DMS153 treated with DMSO at 0.1 percent for 48 hours (cell line): ENCODE data around the gene AWAT2.

ENCODE experiments used
- DNase-seq: peaks from one replicate; lab custom pipeline; 2025; ENCODE audit not compliant: unreplicated experiment; lab: John Stamatoyannopoulos, UW

The AWAT2 gene

DNA sequence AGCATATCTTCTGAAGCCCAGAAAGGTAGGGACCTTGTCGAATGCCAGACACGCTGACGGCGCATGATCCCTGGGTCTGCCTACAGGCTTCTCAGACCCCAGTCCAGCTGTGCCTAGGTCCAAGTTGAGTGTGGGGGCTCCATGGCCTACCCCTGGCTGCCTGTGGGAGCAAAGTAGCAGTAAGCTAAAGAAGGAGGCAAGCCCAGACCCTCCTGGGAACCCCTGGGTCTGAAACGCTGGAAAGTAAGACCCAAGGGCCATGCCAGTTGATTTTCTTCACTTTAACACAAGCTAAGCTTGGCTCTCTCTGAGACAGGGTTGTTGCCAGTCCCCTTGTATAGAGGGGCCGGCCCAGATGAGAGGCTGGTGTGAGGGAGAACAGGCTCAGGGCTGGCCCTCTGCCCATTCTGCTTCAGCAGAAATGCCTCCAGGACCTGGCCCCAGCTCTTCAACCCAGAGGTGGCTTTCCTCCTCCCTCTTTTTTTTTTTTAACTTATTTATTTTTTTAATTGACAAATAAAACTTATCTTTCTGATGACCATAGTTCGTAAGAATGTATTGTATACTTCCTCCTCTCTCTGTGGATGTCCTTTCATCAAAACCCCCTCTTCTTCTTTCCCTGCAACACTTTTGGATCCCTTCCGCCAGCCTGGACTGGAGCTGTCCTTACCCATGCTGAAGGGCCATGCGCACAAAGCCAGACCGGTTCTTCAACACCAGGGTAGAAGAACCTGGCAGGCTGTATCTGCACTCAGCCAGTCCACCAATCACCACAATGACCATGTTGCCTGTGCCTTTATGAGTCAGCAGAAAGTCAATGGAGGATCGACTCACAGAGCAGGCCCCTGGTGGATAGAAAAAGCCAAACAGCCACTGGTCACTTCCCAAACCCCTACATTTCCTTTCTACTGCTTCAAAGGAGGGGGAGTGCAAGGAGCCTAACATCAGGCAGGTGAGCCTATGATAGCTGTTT, 7.1 kb downstream of the AWAT2 start:
- DNase-seq: no peak

DNA sequence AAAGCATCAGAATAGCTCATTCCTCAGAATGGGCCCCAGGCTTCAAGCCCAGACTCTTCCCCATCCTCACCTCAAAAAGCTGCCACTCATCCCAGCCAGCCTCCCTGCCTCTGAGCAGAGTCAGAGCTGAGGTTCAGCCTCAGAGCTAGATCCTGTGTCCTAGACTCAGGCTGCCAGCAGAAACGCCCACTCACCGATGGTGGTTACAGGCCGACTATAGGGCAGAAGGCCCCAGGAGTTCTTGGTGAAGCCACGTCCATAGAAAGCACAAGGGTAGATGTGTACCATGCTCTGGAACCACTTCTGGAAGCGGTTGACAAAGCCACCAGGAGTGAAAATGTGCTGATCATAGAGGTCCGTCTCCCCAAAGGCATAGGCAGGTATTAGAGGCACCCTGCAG, 7.7 kb downstream of the AWAT2 start:
- DNase-seq: no peak

DNA sequence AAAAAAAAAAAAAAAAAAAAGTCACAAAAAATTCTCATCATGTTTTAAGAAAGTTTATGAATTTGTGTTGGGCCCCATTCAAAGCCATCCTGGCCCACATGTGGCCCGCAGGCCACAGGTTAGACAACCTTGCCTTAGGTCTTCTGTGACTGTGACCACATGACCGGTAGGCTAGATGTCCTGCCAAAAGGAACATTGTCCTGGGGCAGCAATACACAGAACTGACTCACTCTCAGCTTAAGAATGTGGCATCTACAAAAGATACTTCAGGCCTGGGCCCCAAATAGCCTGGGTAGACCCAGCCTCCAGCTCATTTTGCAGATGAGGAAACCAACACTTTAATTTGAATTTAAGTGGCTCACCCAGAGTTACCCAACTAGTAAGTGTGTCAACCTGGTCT, 10.0 kb downstream of the AWAT2 start:
- no peak for DNase-seq

DNA sequence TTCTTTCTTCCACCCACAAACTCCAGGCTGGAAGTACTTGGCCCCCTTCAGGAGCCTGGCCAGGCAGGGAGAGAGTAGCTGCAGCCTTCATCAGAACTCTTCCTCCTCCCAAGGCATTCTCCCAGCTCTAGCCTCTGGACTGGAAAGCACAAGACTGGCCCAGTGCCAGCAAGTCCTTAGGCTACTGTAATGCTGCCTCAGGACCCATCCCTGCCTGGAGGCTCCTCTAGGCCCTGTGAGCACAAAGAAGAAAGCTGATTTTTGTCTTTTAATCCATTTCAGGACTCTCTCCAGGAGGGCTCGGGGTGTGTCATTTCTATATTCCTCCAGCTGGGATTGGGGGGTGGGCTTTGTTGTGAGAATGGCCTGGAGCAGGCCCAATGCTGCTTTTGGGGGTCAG, 10.8 kb downstream of the AWAT2 start:
- DNase-seq: no peak

DNA sequence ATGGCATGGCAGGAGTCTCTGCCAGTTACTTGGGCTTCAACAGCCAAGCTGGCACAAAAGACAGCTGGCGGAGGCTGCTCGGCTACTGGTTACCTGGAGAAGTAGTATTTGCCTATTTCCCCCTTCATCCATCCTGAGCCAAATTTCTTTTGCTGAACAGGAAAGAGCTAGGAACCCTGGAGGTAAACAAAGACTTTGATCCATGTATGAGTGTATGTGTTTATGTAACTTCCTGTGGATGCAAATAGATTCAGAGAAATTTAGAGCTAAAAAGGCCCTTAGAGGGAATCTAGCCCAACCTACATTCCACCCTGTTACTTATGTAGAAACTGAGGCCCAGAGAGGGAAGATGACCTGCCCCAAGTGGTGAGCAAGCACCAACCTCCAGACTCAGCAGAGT, 11.2 kb downstream of the AWAT2 start:
- no peak for DNase-seq

DNA sequence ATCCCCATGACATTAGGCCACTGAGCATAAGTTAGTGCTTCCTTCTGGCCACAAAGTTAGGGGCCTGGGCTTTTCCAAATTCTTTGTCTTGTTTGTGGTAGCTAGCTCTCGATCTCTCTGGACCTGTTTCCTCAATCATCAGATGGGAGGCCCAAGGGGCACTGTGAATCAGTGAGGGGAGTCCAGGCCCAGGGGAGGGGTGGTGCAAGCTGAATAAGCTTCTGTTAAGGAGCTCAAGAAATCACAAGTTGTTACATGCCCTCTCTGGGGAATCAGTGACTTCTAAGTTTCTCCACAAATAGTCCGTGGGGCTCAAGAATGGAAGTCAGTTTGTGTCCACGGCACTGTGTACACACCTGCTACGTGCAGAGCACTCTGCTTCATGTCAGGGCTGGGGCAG, 15.1 kb downstream of the AWAT2 start:
- no peak for DNase-seq

DNA sequence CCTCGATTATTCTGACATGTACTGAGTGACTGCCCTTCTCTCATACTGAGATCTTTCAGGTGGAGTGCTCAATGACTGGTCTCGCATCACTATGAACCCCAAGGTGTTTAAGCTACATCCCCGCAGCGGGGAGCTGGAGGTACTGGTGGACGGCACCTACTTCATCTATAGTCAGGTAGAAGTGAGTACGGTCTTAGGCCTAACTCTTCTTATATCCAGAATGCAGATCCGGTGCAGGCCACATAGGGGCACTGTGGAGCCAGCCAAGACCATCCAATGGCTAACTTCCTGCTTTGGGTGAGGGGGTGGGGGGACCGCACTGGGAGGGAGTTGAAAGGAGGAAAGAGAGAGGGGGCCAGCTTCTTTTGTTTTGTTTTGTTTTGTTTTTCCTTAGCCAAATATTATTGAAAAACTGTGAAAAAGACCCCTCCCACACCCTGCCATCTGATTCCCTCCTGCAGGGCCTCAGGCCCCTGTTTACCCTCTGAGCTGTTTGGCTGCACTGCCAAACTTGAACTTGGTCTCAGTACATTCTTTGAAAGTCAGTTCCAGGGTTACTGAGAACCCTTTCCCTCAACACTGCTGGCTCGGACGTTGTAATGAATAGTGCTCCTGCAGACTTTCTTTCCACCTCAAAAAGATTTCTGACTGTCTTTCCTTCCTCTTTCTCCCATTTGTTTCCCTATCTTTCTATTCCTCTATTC, 16.2 kb downstream of the AWAT2 start:
- no peak for DNase-seq

DNA sequence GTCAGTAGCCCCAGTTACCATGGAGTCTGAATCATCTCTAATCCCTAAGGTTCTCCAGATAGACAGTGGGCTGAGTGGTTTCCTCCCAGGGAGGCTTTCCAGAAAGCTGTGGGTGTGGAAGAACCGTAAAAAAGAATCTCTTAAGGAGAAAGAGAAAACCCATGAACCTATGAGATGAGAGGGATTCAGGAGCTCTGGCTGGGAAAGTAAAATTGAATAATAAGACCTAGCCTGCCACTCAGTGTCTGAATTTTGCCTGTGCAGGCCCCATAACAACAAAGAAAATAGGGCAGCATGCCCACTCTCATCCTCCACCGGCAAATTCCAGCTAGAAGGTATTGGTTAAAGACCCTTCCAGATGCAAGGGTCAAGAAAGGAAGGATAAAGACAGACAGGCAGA, 16.9 kb downstream of the AWAT2 start:
- DNase-seq: no peak

DNA sequence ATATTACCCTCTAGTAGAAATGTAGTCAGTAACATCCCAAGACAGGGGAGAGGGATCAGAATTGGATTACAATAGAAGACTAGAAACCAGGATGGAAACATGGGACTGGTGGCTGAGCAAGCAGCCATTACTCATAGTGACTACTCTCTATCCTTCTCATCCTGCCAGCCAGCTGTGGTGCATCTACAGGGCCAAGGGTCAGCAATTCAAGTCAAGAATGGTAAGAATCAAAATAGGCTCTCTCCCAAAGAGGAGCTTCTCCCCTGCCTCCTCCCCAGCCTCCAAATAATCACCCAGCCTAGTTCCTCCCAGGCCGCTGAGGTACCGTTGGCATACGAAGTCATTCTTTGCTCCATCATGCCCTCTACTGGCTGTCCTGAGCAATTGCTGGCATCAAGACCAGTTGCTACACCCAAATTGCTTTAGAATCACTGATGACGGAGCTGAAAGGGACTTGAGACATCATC, 19.4 kb downstream of the AWAT2 start:
- peak; percentile 44 for DNase-seq

DNA sequence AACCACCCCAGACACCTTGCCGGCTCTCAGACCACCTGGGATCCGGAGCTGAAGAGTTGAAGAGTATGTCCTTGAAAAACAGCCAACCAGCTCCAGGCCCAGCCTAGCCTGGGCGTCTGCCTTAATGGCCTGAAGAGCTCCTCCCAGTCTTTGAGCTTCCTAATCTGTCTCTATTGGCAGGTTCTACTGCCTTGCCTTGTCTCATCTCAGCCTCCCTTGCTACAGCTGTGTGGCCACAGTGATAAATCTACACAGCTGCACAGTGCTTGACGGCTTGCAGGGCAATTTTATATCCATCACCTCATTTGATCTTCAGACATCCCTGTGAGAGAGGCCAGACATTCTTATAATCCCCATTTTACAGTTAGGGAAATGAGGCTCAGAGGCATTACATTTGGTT, 19.9 kb downstream of the AWAT2 start:
- DNase-seq: no peak

DNA sequence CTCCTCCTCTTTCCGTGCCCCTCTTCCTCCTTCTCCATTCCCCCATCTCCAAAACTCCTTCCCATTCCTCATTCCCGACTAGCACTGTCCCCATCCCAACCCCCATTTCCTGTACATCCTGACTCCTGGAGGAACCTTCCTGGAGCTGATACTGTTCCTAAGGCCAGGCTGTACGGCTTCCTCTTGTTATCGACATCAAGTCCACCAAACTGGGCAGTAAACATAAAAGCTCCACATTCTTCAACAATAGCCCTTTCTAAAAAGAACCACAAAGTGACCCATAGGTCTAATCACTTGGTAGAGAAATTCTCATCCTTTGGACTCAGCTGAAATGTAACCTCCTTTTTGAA, 22.9 kb downstream of the AWAT2 start:
- no peak for DNase-seq

DNA sequence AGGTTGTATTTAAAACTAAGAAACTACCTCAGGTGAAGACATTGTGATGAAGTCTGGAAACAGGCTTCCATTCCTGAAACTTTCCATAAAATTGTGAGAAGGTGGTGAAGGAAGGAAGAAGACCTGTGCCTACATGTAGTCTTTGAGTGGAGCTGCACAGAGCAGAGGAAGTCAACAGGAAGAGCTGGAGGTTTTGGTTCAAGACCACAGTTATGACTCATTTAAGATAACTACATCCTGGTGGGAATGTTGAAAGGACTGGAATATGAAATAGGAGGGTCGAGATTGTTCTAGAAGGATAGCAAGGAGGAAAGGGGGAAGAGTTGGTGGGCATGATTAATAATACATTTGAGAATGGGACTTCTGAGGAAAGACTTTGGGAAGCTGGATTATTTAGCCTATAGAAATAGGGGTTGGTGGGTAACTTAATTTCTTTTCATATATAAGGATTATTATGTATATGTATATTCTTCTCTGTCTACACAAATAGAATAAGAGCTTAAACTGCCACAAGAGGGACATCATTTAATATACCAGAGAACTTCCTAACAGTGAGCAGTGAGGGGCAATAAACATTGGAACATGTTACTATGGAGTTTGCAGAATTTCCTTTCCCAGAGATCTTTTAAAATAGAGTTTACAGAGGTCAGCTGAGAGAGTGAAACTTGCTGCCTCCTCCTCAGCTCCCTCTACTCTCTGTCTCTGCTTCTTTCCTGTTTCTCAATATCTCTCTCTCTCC, 23.5 kb downstream of the AWAT2 start:
- DNase-seq: no peak

DNA sequence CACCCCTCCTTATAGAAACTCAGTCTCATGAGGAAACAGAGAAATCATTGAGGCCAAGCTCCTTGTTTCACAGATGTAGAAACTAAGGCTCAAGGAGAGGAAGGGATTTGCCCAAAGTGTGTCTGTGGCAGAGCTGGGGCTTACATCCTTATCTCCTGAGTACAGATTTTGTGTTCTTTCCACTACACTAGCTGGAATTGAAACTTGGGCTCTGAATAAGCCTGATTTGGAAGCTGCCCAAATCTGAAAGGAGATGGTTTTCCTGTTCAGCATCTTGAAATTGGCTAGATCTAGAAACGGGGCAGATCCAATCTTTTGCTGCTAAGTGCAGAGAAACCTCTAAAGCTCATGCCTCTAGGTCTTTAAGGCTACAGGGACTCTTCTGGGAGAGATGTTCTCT, 24.3 kb downstream of the AWAT2 start:
- DNase-seq: no peak

DNA sequence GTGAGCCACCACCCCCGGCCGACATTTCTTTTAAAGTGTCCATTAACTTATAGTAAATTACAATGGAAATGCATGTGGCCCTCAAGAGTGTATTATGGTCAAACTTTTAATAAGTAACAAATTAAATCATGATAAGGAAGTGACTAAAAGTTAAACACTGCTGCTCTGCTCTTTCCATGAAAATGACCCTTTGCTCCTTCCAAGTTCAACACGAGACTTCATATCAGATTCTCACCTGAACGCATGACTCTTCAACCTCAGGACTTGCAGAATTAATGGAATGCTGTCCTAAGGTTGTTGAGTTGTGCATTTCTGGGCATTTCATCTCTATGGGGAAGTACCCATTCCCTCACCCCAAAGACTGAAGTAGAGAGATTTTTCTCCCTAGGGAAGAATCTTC, 27.1 kb downstream of the AWAT2 start:
- DNase-seq: no peak

DNA sequence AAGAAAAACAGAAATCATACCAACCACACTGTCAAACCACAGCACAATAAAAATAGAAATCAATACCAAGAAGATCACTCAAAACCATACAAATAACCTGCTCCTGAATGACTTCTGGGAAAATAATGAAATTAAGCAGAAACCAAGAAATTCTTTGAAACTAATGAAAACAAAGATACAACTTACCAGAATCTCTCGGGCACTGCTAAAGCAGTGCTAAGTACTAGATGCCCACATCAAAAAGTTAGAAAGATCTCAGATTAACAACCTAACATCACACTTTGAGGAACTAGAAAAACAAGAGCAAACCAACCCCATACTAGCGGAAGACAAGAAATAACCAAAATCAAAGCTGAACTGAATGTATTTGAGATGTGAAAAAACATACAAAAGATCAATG, 33.2 kb downstream of the AWAT2 start:
- DNase-seq: no peak

DNA sequence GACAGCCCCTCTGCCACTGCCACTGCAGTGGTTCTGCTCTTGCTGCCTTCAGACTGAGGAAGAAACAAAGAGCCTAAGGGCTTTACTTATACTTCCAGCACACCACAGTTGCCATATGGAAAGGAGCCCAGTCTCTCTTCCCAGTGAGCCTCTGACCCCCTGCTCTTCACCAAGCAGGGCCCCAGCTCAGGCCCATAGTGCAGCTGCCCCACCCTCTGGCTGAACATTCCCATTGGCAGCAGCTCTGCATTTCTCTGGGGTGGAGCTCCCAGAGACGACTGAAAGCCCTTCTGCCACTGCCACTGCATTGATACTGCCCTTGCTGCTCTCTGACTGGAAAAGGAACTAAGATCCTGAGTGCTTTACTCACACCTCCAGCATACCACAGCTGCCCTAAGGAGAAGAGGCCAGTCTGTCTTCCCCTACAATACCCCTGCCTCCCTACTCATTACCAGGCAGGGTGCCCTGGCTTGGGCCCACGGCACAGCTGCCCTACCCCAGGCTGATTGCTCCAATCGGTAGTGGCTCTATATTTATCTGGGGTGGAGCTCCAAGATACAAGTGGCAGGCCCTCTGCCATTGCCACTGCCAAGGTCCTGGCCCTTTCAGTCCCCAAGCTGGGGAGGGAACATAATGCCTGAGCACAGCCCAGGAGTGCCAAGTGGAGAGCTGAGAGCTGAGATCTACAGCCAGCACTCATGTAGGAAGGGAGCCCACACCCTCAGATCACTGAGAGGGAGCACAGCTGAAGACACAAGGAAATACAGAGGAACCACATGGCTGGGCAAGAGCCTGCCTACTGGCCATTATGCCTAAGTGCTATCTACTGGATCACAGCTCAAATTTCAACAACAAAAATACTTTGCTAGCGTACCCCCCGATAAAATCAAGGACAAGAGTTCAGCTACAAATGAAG, 36.0 kb downstream of the AWAT2 start:
- no peak for DNase-seq

DNA sequence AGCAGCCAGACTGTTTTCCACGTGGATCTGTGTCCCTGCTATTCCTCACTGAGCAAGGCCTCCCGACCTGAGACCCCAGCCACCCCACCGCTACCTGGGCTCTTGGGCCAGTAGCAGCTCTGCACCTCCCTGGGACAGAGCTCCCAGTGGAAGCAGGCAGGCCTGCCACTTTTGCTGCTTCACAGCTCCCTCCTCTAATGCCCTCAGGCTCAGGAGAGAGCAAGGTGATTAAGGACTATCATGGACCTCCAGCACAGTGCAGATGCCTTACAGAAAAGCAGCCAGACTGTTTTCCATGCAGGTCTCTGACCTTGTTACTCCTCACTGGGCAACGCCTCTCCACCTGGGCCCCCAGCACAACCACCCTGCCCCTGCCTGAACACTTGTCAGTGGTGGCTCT, 37.0 kb downstream of the AWAT2 start:
- no peak for DNase-seq

DNA sequence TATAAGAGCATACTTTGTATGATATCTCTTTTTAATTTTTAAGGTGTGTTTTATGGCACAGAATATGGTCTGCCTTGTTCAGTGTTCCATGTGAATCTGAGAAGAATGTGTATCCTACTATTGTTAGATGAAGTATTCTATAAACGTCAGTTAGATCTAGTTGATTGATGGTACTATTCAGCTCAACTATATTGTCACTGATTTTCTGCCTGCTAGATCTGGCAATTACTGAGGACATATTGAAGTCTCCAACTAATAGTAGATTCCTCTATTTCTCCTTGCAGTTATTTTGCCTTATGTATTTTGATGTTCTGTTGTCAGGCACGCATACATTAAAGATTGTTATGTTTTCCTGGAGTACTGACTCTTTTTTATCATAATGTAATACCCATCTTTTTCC, 39.8 kb downstream of the AWAT2 start:
- no peak for DNase-seq

DNA sequence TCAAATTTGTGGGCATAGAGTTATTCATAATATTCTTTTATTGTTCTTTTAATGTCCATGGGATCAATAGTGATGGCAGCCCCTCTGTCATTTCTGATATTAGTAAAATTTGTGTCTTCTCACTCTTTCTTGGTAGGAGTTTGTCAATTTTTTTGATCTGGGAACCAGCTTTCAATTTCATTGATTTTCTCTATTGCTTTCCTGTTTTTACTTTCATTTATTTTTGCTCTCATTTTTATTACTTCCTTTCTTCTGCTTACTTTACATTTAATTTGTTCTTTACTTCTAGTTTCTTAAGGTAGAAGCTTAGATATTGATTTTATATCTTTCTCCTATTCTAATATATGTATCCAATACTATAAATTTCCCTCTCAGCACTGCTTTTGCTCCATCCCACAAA, 40.7 kb downstream of the AWAT2 start:
- no peak for DNase-seq

DNA sequence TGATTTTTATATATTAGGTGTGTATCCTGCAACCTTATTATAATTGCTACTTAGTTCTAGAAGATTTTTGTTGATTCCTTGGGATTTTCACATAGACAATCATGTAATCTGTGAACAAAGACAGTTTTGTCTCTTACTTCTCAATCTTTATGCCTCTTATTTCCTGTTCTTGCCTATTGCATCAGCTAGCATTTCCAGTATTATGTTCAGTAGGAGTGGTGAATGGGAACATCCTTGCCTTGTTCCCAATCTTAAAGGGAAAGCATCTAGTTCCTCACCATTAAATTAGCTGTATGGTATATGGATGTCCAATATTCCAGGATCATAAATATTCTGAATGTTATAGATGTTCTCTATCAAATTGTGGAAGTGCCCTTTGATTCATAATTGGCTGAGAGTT, 41.8 kb downstream of the AWAT2 start:
- DNase-seq: no peak
